Panc1 (cell line): ENCODE measurements around the gene SLC25A43. TPM values are rescaled to one million over a fixed set of nuclear protein-coding genes. Genes with fewer than 3 reads are reported as not detected.
A peak's percentile ranks its signal among the peaks of the same experiment; 100 is the strongest.

ENCODE experiments used
- ATAC-seq: fragments of 200-7000 bp; cut with Tn5 transposase; 2 replicates; pipeline ENCODE4 v1.9.1; 2020; ENCODE audit warnings: mild to moderate bottlenecking, moderate library complexity
- BruUV-seq: library from RNA; stranded (reverse); fragments of 400-500 nt; replicated peaks from 2 replicates; lab custom pipeline; 2021; lab: Mats Ljungman, UMichigan
- CTCF ChIA-PET: fragments of 300-600 bp; sonication (Branson Sonifier 250); formaldehyde crosslinking; loops from one replicate; lab custom pipeline; 2022; ENCODE audit warnings: antibody characterized with exemption; lab: Charles Lee
- POLR2A ChIA-PET: fragments of 300-600 bp; sonication (Branson Sonifier 250); formaldehyde crosslinking; loops from one replicate; lab custom pipeline; 2022; ENCODE audit warnings: antibody characterized with exemption; lab: Charles Lee
- DNase-seq: peaks from one replicate; pipeline ENCODE4 v3.0.0-alpha.2; 2010; ENCODE audit warnings: low read depth, low spot score
- H3K27ac ChIP-seq: 2 replicates; pipeline ENCODE4 v1.5.1; 2011; ENCODE audit warnings: mild to moderate bottlenecking, low read length, inconsistent platforms
- H3K27me3 ChIP-seq: fragments of 200-500 bp; sonication (Bioruptor generic); 2 replicates; pipeline ENCODE4 v1.6.0; 2014; ENCODE audit warnings: low read length, inconsistent platforms; ENCODE audit not compliant: control insufficient read depth, insufficient read depth
- H3K36me3 ChIP-seq: fragments of 200-500 bp; sonication (Bioruptor generic); 2 replicates; pipeline ENCODE4 v1.5.1; 2014; ENCODE audit warnings: inconsistent platforms, mild to moderate bottlenecking, low read length, moderate library complexity; ENCODE audit not compliant: control insufficient read depth, insufficient read depth
- H3K4me1 ChIP-seq: 2 replicates; pipeline ENCODE4 v1.5.1; 2011; ENCODE audit warnings: inconsistent platforms, mild to moderate bottlenecking, low read length, moderate library complexity; ENCODE audit not compliant: control insufficient read depth, insufficient read depth
- H3K4me3 ChIP-seq, 2 experiments: 2 replicates each; pipeline ENCODE4 v1.5.1; 2011 to 2012; ENCODE audit warnings: low read depth in 2 of 2, low read length in 2 of 2, mild to moderate bottlenecking in 2 of 2, inconsistent platforms in 1 of 2, moderate library complexity in 1 of 2
- H3K9me3 ChIP-seq: fragments of 200-500 bp; sonication (Bioruptor generic); 2 replicates; pipeline ENCODE4 v1.5.1; 2014; ENCODE audit warnings: low read depth, mild to moderate bottlenecking, inconsistent platforms, low read length, moderate library complexity; ENCODE audit not compliant: control insufficient read depth, insufficient read depth
- CTCF ChIP-seq: fragments of 450-650 bp; IDR thresholded peaks from 2 replicates; pipeline ENCODE4 v1.5.1; 2017; ENCODE audit warnings: mild to moderate bottlenecking
- POLR2AphosphoS5 ChIP-seq: IDR thresholded peaks from 2 replicates; pipeline ENCODE4 v1.6.1; 2012; ENCODE audit warnings: mild to moderate bottlenecking, low read depth, low read length, moderate library complexity
- SIN3A ChIP-seq: IDR thresholded peaks from 2 replicates; pipeline ENCODE4 v1.6.1; 2012; ENCODE audit warnings: low read depth, mild to moderate bottlenecking, low read length, moderate library complexity, borderline replicate concordance; ENCODE audit not compliant: insufficient read depth
- TCF7L2 ChIP-seq: IDR thresholded peaks from 2 replicates; pipeline ENCODE4 v1.6.1; 2011; ENCODE audit warnings: mild to moderate bottlenecking, low read depth, low read length, inconsistent platforms
- in situ Hi-C: cut with HindIII; loops from 2 replicates; pipeline ENCODE4 v1.10.0; 2016; ENCODE audit warnings: low sequenced_read_pairs, low pct_unique_long_range_greater_than_20kb
- intact Hi-C: fragments of 100-400 bp; cut with micrococcal nuclease; formaldehyde crosslinking; loops from one replicate; pipeline ENCODE4 v1.10.0; 2022; ENCODE audit not compliant: unreplicated experiment
- total RNA-seq: library from RNA; stranded (reverse); gene quantifications from one replicate; pipeline ENCODE4 v1.2.1, GENCODE V29; 2021; ENCODE audit not compliant: unreplicated experiment
- TF ChIP-seq, protein P1 (sequence below), 2 experiments: IDR thresholded peaks; 2 replicates each; pipeline ENCODE4 v1.6.1; 2011 to 2012; ENCODE audit warnings: low read depth in 2 of 2, control low read depth in 1 of 2, low read length in 1 of 2, mild to moderate bottlenecking in 1 of 2, moderate library complexity in 1 of 2; ENCODE audit not compliant: insufficient read depth in 1 of 2

The SLC25A43 gene
- total RNA-seq, 1 experiment from 2014 or later = 35.5 TPM

DNA sequence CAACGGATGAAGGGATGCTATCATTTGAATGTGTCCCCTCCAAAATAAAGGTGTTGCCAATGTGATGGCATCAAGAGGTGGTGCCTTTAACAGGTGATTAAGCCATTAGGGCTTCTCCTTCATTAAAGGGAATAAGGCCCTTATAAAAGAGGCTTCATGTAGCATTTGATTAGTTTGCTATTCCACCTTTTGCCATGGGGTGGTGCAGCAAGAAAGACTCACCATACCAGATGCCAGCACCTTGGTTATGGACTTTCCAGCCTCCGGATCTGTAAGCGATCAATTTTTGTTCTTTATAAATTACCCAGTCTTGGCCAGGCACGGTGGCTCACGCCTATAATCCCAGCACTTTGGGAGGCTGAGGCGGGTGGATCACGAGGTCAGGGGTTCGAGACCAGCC, 7.9 kb upstream of the SLC25A43 start:
- BruUV-seq = no TSS peak
- ATAC-seq (peak; percentile 79), DNase-seq (no peak)
- no peaks in the 10 kb centered on the region for H3K27me3 ChIP-seq
- H3K4me1 ChIP-seq = 0 out of 2 replicates have a peak, but pooled peaks cover 2% of the 10 kb centered on the region
- intact Hi-C loops = no loop called here
- ChIA-PET POLR2A (no interaction called here), CTCF (no interaction called here)
- no peaks in the 10 kb centered on the region for H3K9me3 ChIP-seq
- TF ChIP-seq TCF7L2 = no peak
- no peak for TF ChIP-seq SIN3A
- TF ChIP-seq CTCF = peak; percentile 63
- TF ChIP-seq, protein P1, sequence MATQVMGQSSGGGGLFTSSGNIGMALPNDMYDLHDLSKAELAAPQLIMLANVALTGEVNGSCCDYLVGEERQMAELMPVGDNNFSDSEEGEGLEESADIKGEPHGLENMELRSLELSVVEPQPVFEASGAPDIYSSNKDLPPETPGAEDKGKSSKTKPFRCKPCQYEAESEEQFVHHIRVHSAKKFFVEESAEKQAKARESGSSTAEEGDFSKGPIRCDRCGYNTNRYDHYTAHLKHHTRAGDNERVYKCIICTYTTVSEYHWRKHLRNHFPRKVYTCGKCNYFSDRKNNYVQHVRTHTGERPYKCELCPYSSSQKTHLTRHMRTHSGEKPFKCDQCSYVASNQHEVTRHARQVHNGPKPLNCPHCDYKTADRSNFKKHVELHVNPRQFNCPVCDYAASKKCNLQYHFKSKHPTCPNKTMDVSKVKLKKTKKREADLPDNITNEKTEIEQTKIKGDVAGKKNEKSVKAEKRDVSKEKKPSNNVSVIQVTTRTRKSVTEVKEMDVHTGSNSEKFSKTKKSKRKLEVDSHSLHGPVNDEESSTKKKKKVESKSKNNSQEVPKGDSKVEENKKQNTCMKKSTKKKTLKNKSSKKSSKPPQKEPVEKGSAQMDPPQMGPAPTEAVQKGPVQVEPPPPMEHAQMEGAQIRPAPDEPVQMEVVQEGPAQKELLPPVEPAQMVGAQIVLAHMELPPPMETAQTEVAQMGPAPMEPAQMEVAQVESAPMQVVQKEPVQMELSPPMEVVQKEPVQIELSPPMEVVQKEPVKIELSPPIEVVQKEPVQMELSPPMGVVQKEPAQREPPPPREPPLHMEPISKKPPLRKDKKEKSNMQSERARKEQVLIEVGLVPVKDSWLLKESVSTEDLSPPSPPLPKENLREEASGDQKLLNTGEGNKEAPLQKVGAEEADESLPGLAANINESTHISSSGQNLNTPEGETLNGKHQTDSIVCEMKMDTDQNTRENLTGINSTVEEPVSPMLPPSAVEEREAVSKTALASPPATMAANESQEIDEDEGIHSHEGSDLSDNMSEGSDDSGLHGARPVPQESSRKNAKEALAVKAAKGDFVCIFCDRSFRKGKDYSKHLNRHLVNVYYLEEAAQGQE (IDR thresholded peaks at IDR 0.05; ENCODE audit: insufficient read depth in 1 of 2, low read depth in 2 of 2, low read length in 1 of 2) = no peak
- TF ChIP-seq POLR2AphosphoS5 = no peak
- H3K27ac ChIP-seq = no peak overlapping the region
- no peak overlapping the region for H3K4me3 ChIP-seq
- no peaks in the 10 kb centered on the region for H3K36me3 ChIP-seq
- in situ Hi-C loops = no loop called here

- Histone ChIP-seq H3K27ac (no peak overlapping the region), H3K9me3 (no peaks in the 10 kb centered on the region), H3K36me3 (no peaks in the 10 kb centered on the region), H3K4me3 (no peak overlapping the region), H3K4me1 (0 out of 2 replicates have a peak, but pooled peaks cover 2% of the 10 kb centered on the region), H3K27me3 (no peaks in the 10 kb centered on the region)
- no peak for DNase-seq
- in situ Hi-C loops = no loop called here
- ChIA-PET CTCF (no interaction called here), POLR2A (no interaction called here)
- intact Hi-C loops = no loop called here
- BruUV-seq = no TSS peak
- TF ChIP-seq TCF7L2 (no peak), POLR2AphosphoS5 (no peak), SIN3A (no peak), CTCF (no peak)
- TF ChIP-seq, protein P1 (IDR thresholded peaks at IDR 0.05; ENCODE audit: insufficient read depth in 1 of 2, low read depth in 2 of 2, low read length in 1 of 2) = no peak
- no peak for ATAC-seq
These were observed 6.0 kb upstream of the SLC25A43 start for GRCh38 chrX:119393144-119393543.
